Activated T-helper 1 cell treated with Interleukin-2 at 50 U/mL for 16 hours (primary cell): Measurements from ENCODE around the gene SORBS1.
"Not testable (repeated sequence)": the region's sequence is repeated elsewhere in the genome, so short reads cannot be mapped to it uniquely, and the experiment has no call there.

ENCODE experiments used
- DNase-seq: peaks from one replicate; pipeline ENCODE4 v3.0.0-alpha.2; 2020; ENCODE audit warnings: low read depth

SORBS1 gene

DNA sequence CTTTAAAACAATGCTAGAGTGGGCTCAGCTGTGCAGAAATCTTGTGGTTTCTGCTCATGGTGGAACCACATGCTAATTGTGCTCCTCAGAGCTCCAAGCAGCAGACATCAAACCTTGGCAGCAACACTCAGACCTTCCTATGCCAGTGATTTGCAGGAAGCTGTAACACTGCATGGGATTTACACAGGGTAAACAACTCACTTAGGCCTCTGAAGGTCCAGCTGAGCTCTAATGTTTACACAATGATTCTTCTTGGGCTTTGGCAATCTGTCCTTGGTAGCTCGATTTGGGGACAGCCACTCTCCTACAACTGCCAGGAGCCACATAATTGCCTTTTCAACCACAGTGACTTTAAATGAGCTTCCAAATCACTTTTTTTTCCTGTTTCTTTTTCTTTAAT is 172.6 kb downstream of the SORBS1 start:
- DNase-seq: no peak

DNA sequence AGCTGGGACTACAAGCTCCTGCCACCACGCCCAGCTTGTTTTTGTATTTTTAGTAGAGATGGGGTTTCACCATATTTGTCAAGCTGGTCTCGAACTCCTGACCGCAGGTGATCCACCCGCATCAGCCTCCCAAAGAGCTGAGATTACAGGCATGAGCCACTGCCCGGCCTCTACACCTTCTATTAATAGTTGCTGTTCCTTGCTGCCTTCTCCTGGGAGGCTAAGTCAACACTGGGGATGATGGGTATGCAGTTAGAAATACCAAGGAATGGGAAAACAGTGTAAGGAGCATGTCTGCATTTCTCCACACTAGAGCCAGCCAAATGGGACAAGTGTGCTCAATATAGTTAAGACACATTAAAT is 173.1 kb downstream of the SORBS1 start:
- DNase-seq: no peak

DNA sequence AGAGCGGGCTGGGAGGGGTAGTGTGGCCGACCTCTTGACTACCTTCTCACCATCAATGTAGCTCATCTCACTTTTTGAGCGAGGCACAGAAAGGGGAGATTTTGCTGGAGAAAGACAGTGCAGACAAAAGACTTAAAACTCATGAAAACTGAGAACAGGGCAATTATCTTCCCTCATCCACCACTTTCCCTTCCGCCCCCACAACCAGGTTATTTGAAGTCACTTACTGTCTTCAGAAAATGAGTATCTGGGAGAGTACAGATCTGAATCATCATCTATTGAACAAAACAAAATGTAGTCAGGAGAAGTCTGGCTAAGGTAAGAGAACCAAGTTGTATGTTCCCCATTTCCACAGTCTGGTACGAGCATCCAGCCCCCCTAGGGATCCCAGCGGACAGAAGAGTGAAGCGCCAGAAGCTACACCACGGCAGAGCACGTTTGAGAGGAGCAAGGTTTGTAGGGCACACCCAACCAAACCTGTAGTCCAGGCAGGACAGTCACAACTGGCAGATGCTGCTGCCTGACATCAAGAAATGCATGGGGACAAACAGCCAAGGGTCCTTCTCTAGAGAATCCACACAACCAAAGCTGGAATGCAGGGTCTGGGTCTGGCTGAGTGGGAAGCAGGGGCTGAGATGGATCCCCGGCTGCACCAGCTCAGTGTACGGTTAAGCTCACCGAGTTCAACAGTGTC is 177.0 kb downstream of the SORBS1 start:
- DNase-seq: no peak

DNA sequence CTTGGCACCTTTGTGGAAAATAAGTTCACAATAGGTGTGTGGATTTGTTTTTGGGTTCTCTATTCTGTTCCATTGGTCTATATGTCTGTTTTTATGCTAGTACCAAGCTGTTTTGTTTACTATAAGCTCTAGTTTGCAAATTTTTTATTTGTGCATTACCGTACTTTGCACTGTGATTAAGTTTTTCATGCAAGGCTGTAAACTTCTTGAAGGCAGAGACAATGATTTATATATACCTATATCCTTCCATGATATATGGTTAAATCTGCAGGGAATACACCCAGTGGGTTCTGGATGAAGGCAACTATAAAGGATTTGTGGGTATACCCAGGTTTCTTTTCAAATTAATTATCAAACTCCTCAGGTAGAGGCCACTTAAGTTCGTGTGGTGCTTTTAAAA is 178.6 kb downstream of the SORBS1 start:
- DNase-seq: no peak

DNA sequence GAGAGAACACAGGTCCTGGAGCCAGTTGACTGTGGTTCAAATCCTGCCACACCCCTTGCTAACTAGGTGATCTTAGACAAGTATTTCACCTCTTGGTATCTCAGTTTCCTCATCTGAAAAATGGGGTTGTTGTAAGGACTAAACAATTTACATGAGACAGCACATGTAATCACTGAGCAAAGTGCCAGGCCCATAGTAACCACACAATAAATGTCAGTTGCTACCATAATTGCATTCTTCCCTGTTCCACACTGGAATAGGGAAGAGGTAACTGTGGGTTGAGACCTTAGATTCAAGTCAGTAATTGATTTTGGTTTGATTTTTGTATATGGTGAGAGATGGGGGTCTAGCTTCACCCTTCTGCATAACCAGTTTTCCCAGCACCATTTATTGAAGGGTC is 179.0 kb downstream of the SORBS1 start:
- DNase-seq: no peak

DNA sequence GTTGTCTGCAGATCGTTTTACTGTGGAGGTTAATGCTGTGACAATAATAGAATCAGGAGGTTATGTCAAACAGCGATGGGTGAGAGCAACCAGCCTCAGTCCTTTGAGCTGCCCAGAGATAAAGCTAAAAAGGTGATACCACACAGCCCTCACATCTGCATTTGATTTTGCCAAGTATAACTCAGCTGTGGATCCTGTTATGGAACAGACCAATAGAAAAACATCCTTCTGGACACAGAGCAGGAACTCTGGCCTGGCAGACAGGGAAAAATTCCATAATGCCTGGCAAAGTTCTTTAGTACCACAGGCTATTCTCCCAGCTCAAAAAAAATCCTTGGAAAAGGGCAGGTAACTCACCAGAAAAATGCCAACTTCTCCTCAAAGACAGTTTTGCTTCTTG is 183.2 kb downstream of the SORBS1 start:
- no peak for DNase-seq

DNA sequence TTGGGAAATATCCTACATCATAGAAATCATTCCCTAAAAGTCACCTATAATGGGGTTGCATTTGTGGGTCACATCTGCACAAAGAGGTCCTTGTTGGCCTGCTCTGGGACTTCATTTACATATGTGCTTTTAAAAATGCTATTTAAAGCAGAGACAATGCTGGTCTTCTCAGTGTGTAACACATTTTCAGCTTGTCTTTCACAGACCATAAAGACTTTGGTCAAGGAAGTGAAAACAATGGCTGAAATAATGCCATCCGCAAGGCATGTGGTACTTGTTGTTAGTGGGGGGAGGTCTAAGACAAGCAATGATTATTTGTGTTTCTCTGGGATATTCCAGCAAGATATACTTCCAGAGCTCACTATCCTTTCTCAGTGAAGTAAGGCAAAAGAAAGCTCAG is 185.8 kb downstream of the SORBS1 start:
- DNase-seq: no peak

DNA sequence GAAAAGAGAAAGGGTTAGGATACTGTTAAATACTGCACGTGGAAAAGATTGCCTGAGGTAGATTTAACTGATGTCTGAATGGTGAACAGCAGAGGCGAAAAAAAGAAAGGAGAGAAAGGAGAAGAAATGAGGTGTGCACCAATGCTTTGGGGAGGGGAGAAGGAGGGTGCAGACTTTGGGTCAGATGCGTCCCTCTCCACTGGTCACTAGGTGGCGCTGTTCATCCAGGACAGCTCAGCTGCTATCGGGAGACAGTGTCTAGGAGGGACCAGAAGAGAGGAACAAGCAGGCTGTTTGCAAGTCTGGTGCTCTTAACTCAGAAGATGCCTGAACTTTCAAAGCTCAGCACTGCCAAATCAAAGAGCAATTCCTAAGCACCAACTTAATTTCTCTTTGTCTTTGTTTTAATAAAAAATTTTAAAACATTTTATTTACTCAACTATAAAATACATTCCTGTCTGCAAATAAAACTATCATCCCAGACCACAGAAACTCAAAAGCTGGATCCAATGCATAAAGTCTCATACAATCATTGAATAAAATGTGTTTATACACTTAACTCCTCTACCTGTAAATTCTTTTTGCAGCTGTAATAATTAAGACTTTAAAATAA is 186.5 kb downstream of the SORBS1 start:
- peak; percentile 7 for DNase-seq

DNA sequence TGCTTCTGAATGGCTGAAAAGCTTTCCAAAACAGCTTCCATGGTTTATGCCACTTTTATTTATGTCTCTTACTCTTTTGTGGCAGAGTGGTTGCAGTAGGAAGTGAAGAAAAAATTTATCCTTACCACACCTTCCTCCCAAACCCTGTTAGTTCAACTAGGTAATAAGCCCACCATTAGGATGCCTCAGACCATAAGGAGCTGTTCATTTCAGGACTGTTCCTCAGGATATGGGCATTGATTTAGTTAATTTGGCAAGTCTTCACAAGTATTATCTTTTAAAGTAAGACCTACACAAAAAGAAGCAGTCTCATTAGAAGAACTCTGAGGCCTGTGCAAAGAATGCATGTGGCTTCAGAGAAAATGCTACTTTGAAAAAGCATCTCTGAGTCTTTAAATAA is 187.5 kb downstream of the SORBS1 start:
- DNase-seq: no peak

DNA sequence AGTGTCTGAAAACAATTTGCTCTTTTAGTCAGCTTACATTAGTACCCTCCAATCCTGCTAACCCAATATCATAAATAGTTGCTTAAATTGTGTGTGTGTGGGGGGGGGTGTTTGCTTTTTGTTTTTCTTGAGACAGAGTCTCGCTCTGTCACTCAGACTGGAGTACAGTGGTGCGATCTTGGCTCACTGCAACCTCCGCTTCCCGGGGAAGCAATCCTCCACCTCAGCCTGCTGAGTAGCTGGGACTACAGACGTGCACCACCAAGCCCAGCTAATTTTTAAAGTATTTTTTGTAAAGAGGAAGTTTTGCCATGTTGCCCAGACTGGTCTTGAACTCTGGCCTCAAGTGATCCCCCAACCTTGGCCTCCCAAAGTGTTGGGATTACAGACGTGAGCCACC is 196.8 kb downstream of the SORBS1 start:
- DNase-seq: no peak

DNA sequence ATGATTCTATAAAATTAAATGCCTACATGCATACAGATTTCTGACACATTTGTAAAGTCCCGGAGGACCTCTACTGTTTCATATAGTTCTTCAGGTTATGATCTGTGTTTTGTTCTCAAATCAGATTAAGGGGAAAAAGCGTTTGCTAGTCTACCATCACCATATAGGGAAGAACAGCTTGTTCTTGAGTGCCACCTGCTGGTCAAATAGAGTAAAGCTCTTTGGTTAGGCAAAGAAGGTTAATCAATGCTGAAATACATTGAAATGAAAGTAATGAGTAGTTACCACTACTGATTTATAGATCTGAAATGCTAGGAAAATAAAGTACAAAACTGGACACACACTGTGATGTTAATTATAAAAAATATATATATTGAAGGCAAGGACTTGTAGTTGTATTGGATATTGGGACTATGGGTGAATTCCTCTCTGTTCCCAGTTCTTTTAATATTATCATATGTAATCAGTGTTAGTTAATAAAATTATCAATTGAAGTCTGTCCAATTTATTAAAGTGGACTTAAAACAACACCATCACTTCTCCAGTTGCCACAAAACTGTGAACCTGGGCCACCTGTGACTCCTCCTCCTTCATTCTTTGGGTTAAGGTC is 197.8 kb downstream of the SORBS1 start:
- DNase-seq: no peak

DNA sequence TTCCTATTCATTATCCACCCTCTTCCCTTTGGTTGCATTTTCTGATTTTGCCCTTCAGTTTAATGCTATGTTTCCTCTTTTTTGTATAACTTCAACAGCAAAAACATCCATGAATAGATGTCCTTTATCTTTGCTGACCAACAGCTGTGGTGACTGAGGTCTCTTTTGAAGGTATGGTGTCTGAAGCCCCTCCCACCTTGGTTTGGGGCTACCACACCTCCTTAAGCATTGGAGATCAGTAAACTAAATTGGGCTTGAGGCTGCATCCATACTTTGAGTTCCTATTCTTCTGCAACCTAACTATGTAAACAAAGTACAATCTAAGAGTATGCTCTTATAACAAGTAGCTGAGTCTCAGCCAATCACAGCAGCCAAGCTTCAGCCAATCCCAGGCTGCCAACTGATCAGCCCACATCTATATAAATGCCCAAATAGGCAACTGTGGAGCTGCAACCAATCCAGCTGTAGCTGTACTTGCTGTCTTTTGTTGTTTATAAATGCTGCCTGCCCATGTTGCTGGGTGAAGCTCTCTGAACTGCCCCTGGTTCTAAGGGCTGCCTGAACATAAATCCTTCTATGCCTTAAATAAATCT is 201.0 kb downstream of the SORBS1 start:
- no peak for DNase-seq

DNA sequence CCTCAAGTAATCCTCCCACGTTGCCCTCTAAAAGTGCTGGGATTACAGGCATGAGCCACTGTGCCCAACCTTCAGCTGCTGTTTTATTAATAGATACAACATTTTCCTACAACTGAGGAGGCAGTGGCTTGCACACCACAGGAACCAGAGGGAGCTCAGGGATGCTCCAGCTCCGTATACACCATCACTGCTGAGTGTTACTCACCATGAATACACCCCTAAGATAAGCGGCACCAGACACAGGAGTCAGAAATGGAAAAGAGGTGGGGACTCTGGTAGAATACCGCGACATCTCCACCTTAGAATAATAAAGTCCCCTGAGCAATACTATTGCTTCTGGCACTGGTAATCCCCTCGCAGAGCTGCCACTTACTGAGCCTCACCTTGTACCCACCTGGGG is 201.7 kb downstream of the SORBS1 start:
- no peak for DNase-seq

DNA sequence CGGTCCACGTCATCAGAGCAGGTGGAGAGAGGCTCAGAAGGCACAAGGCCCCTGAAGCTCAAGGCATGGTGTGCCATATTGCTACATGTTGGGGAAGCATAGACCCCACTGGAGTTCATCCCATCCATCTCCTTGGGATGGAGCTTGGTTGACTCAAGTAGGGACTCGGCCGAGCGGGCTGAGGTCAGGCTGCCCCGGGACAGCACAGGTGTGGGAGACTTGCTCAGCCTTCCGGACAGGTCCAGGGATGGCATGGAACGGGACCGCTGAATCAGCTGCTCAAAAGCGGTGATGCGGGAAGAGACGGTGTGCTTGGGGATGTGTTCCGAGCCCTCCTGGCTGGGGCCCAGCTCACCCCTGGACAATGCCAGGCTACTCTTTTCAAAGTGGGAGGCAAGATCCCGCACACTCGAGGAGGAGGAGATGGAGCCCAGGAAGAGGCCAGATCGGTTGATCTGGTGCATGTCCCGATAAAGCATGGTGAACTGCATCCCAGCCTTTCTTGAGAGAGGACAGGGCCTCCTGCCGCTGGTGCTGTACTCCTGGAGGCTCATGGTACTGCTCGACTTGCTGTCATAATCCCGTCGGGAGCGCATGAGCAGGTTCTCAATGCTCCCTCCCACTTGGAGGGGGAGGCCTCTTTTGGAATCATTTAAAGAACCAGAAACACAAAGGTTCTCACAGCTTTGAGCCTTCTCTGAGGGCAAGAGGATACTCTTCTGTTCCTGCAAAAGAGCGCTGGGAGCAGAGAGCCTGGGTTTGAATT is 204.8 kb downstream of the SORBS1 start:
- no peak for DNase-seq

DNA sequence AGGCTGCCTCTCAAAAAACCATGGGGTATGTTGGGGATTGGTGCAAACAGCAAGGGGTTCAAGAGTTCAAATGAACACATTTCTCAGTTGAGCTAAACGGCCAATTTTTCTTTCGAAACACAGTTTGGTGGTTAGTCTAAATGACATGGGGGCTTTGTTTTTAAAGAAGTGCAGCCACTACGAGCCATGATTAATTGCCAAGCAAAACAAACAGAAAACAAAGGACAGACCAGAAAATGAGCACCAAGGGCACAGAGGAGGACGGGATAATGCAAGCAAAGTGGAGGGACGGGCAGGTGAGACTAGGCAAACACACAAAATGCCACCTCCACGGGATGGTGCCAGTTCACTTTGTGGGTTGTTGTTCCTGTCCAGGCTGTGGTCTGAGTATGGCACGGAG is 205.9 kb downstream of the SORBS1 start:
- DNase-seq: no peak

DNA sequence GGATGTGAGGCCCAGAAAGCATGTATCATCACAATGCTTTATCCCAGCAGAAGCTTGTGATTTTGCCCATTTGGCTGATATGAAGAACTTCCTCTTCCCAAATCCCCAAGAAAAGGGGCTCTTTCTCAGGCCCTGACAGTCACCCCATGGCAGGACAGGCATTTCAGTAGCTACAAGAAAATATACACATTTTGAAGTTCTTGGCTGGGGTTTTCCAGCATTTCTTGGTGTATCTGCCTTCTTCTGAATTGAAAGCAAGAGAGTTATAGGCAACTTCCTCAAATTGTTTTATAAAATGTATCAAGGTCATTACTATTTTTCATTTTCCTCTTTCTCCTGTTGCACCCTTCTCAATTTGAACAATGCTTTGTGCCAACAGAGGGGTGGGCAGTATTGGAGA is 207.1 kb downstream of the SORBS1 start:
- no peak for DNase-seq

DNA sequence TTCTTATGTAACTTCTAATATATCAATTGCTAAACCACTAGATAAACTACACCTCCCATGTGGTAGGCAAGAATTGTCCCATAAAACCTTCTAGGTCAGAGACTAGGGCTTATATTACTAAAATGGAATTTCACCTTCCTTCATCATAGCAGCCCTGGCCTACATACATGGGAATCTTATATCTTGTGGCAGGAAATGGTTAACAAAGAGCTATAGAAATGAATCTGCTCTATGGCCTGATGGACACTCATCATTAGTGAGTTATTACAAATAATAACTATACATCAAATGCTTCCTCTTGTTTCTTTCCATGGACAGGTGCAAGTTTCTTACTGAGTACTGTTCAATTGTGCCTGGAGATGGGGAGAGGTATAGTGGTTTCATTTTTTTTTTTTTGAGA is 208.0 kb downstream of the SORBS1 start:
- DNase-seq: no peak

DNA sequence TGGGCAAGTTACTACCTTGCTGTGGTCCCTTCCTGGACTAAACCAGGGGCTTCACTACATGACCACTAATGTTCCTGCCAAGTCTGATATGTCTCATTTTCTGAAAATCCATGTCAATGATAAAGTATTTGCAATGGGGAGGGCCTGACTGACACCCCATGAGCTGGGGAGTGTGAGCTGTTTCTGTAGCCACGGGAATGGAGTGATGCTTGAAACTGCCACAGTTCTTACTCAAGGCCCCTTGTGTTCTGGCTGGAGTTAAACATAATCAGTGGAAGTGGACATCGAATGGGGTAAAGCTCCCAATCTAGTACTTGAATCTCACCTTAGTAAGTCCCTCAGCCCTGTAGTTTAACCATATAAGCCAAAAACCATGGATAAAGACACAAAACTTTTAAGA is 208.5 kb downstream of the SORBS1 start:
- DNase-seq: no peak

DNA sequence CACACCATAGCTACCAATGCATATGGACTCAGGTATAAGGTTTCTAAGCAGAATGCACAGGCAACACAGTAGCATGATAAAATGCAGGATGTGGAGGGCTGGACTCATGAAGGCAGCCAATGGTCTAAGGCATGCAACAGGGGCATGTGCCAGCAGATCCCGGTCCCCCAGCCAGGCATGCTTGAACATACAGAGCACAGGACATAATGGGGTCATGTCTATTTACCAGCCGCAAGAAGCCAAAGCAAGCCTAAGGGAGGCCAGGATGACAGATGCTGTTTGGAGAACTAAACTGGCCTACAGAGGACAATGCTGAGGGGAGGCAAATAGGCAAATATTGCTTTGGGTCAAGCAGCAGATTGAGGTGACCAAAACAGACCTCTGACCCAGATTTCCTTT is 210.3 kb downstream of the SORBS1 start:
- DNase-seq: no peak

DNA sequence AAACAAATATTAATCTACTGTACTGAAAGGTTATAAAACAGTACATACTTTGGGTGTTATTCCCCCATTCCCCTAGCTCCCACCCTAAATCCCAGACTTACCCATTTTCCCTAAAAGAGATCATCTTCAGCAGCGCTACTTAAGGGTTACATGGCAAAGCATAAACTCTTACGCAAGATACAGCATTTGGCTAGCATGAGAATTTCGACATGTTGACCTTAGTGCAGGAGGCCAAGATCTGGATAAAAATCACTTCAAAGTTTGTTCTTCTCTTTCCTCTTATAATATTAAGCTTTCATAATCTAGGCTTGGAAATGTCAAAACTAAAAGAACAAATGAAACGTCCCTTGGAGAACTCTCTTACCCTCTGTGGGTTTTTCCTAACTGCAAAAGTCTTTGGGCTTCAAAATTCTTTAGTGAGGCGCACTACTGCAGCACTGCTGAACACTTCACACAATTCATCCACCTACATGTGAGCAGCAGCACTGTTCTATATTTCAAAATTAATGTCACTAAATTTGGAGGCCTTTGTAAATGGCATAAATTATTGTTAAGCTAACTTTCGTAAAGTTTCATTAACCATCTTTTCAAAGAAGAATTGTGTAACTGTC is 210.8 kb downstream of the SORBS1 start:
- no peak for DNase-seq

DNA sequence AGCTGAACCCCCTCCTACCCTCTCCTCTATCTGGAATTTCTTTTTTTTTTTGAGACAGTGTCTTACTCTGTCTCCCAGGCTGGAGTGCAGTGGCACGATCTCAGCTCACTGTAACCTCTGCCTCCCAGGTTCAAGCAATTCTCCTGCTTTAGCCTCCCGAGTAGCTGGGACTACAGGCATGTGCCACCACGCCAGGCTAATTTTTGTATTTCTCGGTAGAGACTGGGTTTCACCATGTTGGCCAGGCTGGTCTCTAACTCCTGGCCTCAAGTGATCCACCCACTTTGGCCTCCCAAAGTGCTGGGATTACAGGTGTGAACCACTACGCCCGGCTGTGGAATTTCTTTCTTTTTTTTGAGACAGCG is 213.8 kb downstream of the SORBS1 start:
- DNase-seq: not testable (repeated sequence)

DNA sequence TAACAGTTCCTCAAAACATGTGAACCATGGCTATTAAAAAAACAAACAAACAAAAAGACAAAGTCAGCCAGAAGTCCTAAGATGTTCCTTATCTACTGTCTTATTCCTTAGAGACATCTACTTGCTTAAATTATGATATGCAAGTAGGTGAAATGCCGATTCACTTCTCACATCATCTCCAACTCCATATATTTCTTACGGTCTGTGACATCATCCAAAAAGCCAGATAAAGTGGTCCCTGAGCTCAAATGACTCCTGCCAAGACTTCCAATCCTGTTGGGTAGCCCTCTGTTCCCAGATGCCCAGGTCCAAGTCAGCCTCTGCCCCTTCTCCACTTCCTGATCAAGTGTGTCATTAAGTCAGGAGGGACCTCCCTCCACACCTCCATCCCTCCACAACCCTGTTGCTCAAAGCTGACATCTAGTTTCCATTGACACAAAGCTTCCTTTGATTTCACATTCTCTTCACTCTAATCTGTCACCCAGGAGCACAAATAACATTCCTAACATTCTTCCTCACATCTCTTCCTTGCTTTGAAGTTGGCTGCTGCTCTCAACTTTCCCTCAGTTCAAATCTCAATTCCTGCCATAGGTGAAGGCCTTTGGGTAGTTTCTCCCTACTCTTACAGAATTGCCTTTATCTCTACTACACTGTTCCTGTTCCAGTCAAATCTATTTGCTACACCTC is 214.3 kb downstream of the SORBS1 start:
- no peak for DNase-seq
